NT2/D1 (cell line): Measurements from ENCODE around the gene FOXB1.

Source experiments
- DNase-seq: peaks from one replicate; pipeline ENCODE4 v3.0.0-alpha.2; 2011; ENCODE audit warnings: low read depth, low spot score
- H3K27me3 ChIP-seq: 2 replicates; pipeline ENCODE4 v1.6.0; 2011; ENCODE audit warnings: mild to moderate bottlenecking; ENCODE audit not compliant: insufficient read length, insufficient read depth
- H3K36me3 ChIP-seq: 2 replicates; pipeline ENCODE4 v1.6.1; 2011; ENCODE audit warnings: mild to moderate bottlenecking, low read length, mixed read lengths; ENCODE audit not compliant: insufficient read depth, insufficient read length
- H3K4me1 ChIP-seq: 2 replicates; pipeline ENCODE4 v1.5.1; 2011; ENCODE audit not compliant: insufficient read depth, insufficient read length
- H3K4me3 ChIP-seq: 2 replicates; pipeline ENCODE4 v1.5.1; 2011; ENCODE audit warnings: low read depth; ENCODE audit not compliant: insufficient read length
- H3K9ac ChIP-seq: 2 replicates; pipeline ENCODE4 v1.6.0; 2011; ENCODE audit warnings: low read depth; ENCODE audit not compliant: insufficient read length
- H3K9me3 ChIP-seq: 2 replicates; pipeline ENCODE4 v1.5.1; 2011; ENCODE audit warnings: mild to moderate bottlenecking, low read length; ENCODE audit not compliant: insufficient read depth
- SUZ12 ChIP-seq: IDR thresholded peaks from 2 replicates; pipeline ENCODE4 v1.6.1; 2011; ENCODE audit not compliant: insufficient read length, insufficient read depth; ENCODE audit errors: extremely low read depth
- YY1 ChIP-seq: IDR thresholded peaks from 2 replicates; pipeline ENCODE4 v1.6.1; 2011; ENCODE audit not compliant: insufficient read length, insufficient read depth
- ZNF274 ChIP-seq: IDR thresholded peaks from 2 replicates; pipeline ENCODE4 v1.6.1; 2011; ENCODE audit warnings: mild to moderate bottlenecking, low read depth, low read length

The FOXB1 gene

DNA sequence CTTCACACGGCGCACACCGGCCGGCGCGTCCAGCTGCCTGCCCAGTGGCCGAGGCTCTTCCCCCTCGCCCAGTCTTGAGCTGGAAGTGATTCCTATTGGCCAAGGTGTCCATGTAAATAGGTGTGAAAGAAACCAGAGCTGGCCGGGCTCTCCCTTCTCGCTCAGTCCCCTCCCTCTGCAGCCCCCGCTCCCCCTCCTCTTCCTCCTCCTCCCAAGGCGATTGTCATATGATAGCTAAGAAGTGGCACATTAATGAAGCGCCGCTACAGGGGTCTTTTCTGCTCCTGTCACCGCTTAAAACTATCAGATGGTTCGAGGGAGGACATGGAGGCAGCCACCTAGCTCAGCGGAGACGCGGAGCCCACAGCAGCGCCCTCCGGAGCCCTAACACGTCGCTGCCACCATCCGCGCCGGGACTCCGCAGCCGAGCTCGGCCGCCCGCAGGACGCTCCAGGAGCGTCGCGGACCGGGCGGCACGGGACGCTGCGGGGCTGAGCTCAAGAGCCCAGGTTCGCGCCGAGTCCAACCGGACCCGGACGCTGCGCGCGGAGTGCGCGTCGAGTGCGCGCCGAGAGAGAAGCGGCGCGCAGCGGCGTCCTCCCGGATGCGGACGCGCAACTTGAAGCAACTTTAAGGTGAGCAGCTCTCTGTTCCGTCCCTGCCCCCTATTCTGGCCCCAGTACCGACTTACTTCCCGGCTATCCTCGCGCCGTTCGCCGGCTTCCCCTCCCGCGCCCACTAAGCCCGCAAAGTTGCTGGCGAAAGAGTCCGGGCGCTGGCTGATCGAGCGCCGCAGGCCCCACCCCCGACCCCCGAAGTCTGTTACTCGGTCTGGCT is at the start of gene FOXB1:
Gene FOXB1 (plus strand): TSS at position 303 of the 837 bp plus-strand sequence. CDS start 653 bp downstream, outside the sequence.
- TF ChIP-seq SUZ12 (no peak), ZNF274 (no peak), YY1 (no peak)
- peak within 1 kb of the TSS; percentile 54 for H3K4me3 ChIP-seq
- no peaks in the 10 kb centered on the region for H3K9me3 ChIP-seq
- H3K4me1 ChIP-seq: peaks cover 20% of the 10 kb centered on the region
- peaks cover 99% of the 10 kb centered on the region for H3K27me3 ChIP-seq
- no peak for DNase-seq
- peak within 1 kb of the TSS; percentile 74 for H3K9ac ChIP-seq
- H3K36me3 ChIP-seq: no peaks in the 10 kb centered on the region

DNA sequence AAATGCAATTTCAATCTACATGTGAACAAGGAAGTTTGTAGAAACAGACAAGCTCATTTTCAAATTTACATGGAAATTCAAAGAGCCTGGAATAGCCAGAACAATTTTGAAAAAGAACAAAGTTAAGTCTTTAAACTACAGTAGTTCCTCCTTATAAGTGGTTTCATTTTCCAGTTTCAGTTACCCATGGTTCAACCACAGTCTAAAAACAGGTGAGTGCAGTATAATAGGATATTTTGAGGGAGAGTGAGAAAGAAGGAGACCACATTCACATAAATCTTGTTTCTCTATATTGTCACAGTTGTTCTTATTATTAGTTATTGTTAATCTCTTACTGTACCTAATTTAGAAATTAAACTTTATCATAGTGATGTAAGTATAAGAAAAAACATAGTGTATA is 45.8 kb upstream of the FOXB1 start:
- no peaks in the 10 kb centered on the region for H3K36me3 ChIP-seq
- H3K4me1 ChIP-seq: no peaks in the 10 kb centered on the region
- DNase-seq: no peak
- H3K27me3 ChIP-seq: no peaks in the 10 kb centered on the region
- H3K9me3 ChIP-seq: peaks cover 25% of the 10 kb centered on the region
- no peak overlapping the region for H3K9ac ChIP-seq
- H3K4me3 ChIP-seq: no peak overlapping the region
- TF ChIP-seq SUZ12 (no peak), ZNF274 (no peak), YY1 (no peak)

DNA sequence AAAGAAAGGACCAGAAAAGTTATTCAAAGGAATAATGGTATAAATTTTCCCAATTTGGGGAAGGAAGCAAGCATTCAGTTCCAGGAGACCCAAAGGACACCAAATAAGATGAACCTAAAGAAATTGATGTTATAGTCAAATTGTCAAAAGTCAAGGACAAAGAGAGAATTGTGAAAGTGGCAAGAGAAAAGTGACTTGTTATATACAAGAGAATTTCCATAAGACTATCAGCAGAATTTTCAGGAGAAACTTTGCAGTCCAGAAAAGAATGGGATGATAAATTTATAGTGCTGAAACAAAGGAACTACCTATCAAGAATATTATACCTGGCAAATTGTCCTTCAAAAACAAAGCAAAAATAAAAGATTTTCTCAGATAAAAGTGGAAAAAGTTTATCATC is 43.8 kb upstream of the FOXB1 start:
- H3K36me3 ChIP-seq: no peaks in the 10 kb centered on the region
- H3K4me1 ChIP-seq: no peaks in the 10 kb centered on the region
- H3K9ac ChIP-seq: no peak overlapping the region
- no peaks in the 10 kb centered on the region for H3K27me3 ChIP-seq
- H3K4me3 ChIP-seq: no peak overlapping the region
- no peak for TF ChIP-seq SUZ12
- no peak for TF ChIP-seq YY1
- TF ChIP-seq ZNF274: no peak
- no peak for DNase-seq
- H3K9me3 ChIP-seq: peaks cover 34% of the 10 kb centered on the region

DNA sequence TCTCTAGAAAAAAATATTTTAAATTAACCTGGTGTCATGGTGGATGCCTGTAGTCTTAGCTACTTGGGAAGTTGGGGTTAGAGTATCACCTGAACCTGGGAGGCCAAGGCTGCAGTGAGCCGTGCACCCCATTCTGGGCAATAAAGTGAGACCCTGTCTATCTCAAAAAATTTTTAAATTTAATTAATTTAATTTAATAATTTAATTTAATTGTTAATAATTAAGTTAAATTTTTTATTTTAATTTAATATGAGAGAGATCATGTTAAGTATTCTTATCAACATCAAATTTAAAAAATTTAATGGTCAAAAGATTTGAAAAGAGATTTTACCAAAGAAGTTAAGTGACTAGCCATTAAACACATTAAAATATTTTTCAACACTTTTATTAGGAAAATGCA is 40.8 kb upstream of the FOXB1 start:
- Histone ChIP-seq H3K4me1 (no peaks in the 10 kb centered on the region), H3K9ac (no peak overlapping the region), H3K27me3 (no peaks in the 10 kb centered on the region), H3K9me3 (peaks cover 30% of the 10 kb centered on the region), H3K36me3 (no peaks in the 10 kb centered on the region), H3K4me3 (no peak overlapping the region)
- TF ChIP-seq YY1 (no peak), ZNF274 (no peak), SUZ12 (no peak)
- no peak for DNase-seq

DNA sequence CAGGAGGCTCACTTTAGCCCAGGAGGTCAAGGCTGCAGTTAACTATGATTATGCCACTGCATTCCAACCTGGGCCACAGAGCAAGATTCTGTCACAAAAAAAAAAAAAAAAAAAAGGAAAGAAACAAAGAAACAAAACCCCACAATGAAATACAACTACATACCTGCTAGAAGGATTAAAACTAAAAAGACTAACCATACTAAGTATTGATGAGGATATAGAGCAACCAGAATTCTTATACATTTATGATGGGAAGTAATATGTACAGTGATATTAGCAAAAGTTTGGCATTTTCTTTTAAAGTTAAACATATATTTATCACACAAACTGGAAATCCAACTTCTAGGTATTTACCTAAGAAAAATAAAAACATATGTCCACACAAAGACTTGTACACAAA is 40.2 kb upstream of the FOXB1 start:
- no peak for DNase-seq
- no peak for TF ChIP-seq SUZ12
- Histone ChIP-seq H3K9me3 (peaks cover 28% of the 10 kb centered on the region), H3K9ac (no peak overlapping the region), H3K4me3 (no peak overlapping the region), H3K4me1 (no peaks in the 10 kb centered on the region), H3K27me3 (no peaks in the 10 kb centered on the region), H3K36me3 (no peaks in the 10 kb centered on the region)

DNA sequence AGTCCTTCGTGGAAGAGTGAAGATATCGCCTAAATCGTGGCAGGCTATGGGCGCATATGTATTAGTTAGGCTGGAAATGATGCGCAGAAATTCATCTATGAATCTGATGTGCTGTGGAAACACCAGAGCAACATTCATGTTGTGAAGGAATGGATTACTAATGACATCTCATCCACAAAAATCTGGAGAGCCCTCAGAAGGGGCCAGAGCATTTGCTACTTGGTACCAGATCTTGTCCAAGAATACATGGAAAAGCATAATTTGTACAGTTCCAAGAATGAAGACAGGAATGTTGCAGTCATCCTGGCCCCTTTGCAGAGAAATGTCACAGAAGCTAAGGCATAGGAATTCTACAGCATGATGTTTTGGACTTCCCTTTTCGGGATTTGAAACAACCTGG is 38.4 kb upstream of the FOXB1 start:
- TF ChIP-seq SUZ12 (no peak), ZNF274 (no peak), YY1 (no peak)
- Histone ChIP-seq H3K27me3 (no peaks in the 10 kb centered on the region), H3K9me3 (peaks cover 10% of the 10 kb centered on the region), H3K4me3 (no peak overlapping the region), H3K9ac (no peak overlapping the region), H3K36me3 (no peaks in the 10 kb centered on the region), H3K4me1 (no peaks in the 10 kb centered on the region)
- no peak for DNase-seq

DNA sequence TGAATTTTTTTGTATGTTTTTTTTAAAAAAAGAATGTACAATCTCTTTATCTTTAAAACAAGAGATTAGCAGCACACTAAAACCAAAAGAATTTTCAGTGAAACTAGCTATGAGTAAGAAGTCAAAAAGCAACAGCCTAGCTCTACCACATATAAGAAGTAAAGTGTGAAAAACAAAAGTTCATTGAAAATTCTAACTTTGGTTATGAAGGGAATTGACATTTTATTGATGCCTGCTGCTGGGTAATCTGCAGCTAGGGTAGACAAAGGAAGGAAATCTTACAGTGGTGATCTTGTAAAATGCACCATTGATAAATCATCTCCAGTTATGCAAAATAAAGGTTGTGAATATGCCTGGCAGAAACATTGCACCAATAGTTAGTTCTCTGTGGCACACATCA is 37.8 kb upstream of the FOXB1 start:
- no peaks in the 10 kb centered on the region for H3K27me3 ChIP-seq

DNA sequence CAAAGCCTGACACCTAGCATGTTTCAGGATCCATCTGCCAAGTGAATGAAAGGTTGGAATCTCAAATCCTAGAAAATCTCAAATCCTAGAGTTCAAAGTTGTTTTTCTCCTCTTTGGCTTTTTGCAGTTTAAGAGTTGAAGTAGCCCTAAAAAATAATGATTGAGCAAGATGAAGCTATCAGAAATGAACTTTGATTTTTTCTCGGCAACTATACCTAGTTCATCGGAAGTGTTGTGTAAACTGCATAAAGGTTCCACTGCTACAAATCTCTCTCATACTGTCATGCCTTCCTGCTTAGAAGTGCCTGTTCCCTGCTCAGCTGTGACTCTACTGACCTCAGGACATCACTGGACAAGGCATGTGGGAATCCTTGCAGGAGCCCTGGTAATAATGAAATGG is 35.8 kb upstream of the FOXB1 start:
- TF ChIP-seq SUZ12: no peak
- no peak for TF ChIP-seq YY1
- TF ChIP-seq ZNF274: no peak
- Histone ChIP-seq H3K36me3 (no peaks in the 10 kb centered on the region), H3K4me1 (no peaks in the 10 kb centered on the region), H3K27me3 (no peaks in the 10 kb centered on the region), H3K4me3 (no peak overlapping the region), H3K9me3 (peaks cover 9% of the 10 kb centered on the region), H3K9ac (no peak overlapping the region)
- DNase-seq: no peak

More for the DNA sequence above, 37.8 kb upstream of the FOXB1 start:
- DNase-seq: no peak
- H3K36me3 ChIP-seq: no peaks in the 10 kb centered on the region
- H3K4me1 ChIP-seq: no peaks in the 10 kb centered on the region
- H3K4me3 ChIP-seq: no peak overlapping the region
- TF ChIP-seq ZNF274 (no peak), YY1 (no peak), SUZ12 (no peak)
- no peak overlapping the region for H3K9ac ChIP-seq
- peaks cover 9% of the 10 kb centered on the region for H3K9me3 ChIP-seq
